K562 (cell line): ENCODE results near the gene WDR18. TPM values are rescaled to one million over a fixed set of nuclear protein-coding genes. Genes with fewer than 3 reads are reported as not detected.

Source experiments
- BRD4 ChIP-seq: fragments of 200-600 bp; sonication (generic); IDR thresholded peaks from 2 replicates; pipeline ENCODE4 v1.6.1; 2017; ENCODE audit warnings: inconsistent platforms
- CGGBP1 ChIP-seq: fragments of 250-450 bp; sonication (Bioruptor Pico); IDR thresholded peaks from 2 replicates; pipeline ENCODE4 v1.9.0; 2021; ENCODE audit warnings: mild to moderate bottlenecking
- COPS2 ChIP-seq: fragments of 450-650 bp; conservative IDR thresholded peaks from 2 replicates; pipeline ENCODE4 v1.6.1; 2016; ENCODE audit warnings: mild to moderate bottlenecking, moderate library complexity
- CTBP1 ChIP-seq: fragments of 450-650 bp; IDR thresholded peaks from 2 replicates; pipeline ENCODE4 v1.6.1; 2016; ENCODE audit warnings: borderline replicate concordance
- FOS ChIP-seq: IDR thresholded peaks from 3 replicates; pipeline ENCODE4 v1.6.1; 2011; ENCODE audit not compliant: insufficient read length; ENCODE audit errors: extremely low read depth
- FOXP4 ChIP-seq: sonication (generic); formaldehyde crosslinking; IDR thresholded peaks from 2 replicates; pipeline ENCODE4 v1.8.0; 2022; ENCODE audit warnings: mild to moderate bottlenecking, missing genetic modification reagents, borderline replicate concordance
- MAFF ChIP-seq: IDR thresholded peaks from 2 replicates; pipeline ENCODE4 v1.6.1; 2012; ENCODE audit warnings: low read length, improper control_type of control experiment
- NCOA4 ChIP-seq: fragments of 450-650 bp; IDR thresholded peaks from 2 replicates; pipeline ENCODE4 v1.6.1; 2018; ENCODE audit warnings: mild to moderate bottlenecking; ENCODE audit not compliant: partially characterized antibody
- PHTF2 ChIP-seq: fragments of 250-450 bp; sonication (Bioruptor Pico); IDR thresholded peaks from 2 replicates; pipeline ENCODE4 v1.5.0; 2021; ENCODE audit warnings: mild to moderate bottlenecking
- SRSF1 ChIP-seq: fragments of 200-400 bp; formaldehyde crosslinking; IDR thresholded peaks from 2 replicates; pipeline ENCODE4 v1.6.1; 2017; ENCODE audit warnings: mild to moderate bottlenecking, low read depth, low read length, moderate library complexity
- TOE1 ChIP-seq, 2 experiments: fragments of 450-650 bp in 1 of 2; sonication (generic) in 1 of 2; formaldehyde crosslinking in 1 of 2; IDR thresholded peaks; 2 replicates each; pipeline versions ENCODE4 v1.7.1 to v1.8.0; 2016 to 2022; ENCODE audit warnings: borderline replicate concordance in 2 of 2, mild to moderate bottlenecking in 2 of 2, antibody characterized with exemption in 1 of 2, inconsistent platforms in 1 of 2, low read depth in 1 of 2, missing genetic modification reagents in 1 of 2, moderate library complexity in 1 of 2
- ZNF133 ChIP-seq: fragments of 250-450 bp; sonication (Bioruptor Pico); IDR thresholded peaks from 2 replicates; pipeline ENCODE4 v1.4.0; 2020; ENCODE audit warnings: mild to moderate bottlenecking
- ZNF253 ChIP-seq: fragments of 250-450 bp; sonication (Bioruptor Pico); conservative IDR thresholded peaks from 2 replicates; pipeline ENCODE4 v1.6.1; 2021; ENCODE audit warnings: mild to moderate bottlenecking
- ZNF354B ChIP-seq: fragments of 250-450 bp; sonication (Bioruptor Pico); IDR thresholded peaks from 2 replicates; pipeline ENCODE4 v1.4.0; 2020
- ZNF830 ChIP-seq: fragments of 250-450 bp; sonication (Bioruptor Pico); IDR thresholded peaks from 2 replicates; pipeline ENCODE4 v1.5.0; 2021; ENCODE audit warnings: mild to moderate bottlenecking
- polyA plus RNA-seq, 8 experiments: library from polyadenylated mRNA; depleted of rRNA in 4 of 8; stranded (reverse) in 5 of 8; unstranded in 3 of 8; fragments of >200 nt; fragmentation: Nextera tagmentation in 2 of 8; fragmentation: Illumina TruSeq in 1 of 8; extraction: Ambion mirVana in 2 of 8; extraction: Trizol in 1 of 8; gene quantifications; 2 replicates each; pipeline versions ENCODE4 v1.2.1 to v1.2.3, GENCODE V29; 2011 to 2014; ENCODE audit warnings: inconsistent platforms in 1 of 8, missing spikeins in 1 of 8
- total RNA-seq, 7 experiments: library from RNA; depleted of rRNA in 6 of 7; stranded (reverse); fragments of >200 nt in 6 of 7; fragmentation: Illumina TruSeq in 2 of 7; extraction: Trizol in 2 of 7; gene quantifications; 2 replicates each; pipeline versions ENCODE4 v1.2.1 to v1.2.3, GENCODE V29; 2011 to 2021; ENCODE audit warnings: low replicate concordance in 1 of 7
- TF ChIP-seq, protein P1 (sequence below), 2 experiments: fragments of 450-650 bp; formaldehyde crosslinking in 1 of 2; IDR thresholded peaks; 2 replicates each; pipeline versions ENCODE4 v1.4.0 to v1.6.1; 2014 to 2020; ENCODE audit warnings: mild to moderate bottlenecking in 2 of 2, borderline replicate concordance in 1 of 2, low read depth in 1 of 2

WDR18 gene
- total and polyA plus RNA-seq, 9 of the 15 experiments (the other 6 are each of a cell fraction or from before 2014, with no cell fraction given) = 0.65 to 181 (median 30.1) TPM

GRCh38 chr19:1041835-1042685 is 57.9 kb downstream of the WDR18 start (continued):
- TF ChIP-seq, protein P1, sequence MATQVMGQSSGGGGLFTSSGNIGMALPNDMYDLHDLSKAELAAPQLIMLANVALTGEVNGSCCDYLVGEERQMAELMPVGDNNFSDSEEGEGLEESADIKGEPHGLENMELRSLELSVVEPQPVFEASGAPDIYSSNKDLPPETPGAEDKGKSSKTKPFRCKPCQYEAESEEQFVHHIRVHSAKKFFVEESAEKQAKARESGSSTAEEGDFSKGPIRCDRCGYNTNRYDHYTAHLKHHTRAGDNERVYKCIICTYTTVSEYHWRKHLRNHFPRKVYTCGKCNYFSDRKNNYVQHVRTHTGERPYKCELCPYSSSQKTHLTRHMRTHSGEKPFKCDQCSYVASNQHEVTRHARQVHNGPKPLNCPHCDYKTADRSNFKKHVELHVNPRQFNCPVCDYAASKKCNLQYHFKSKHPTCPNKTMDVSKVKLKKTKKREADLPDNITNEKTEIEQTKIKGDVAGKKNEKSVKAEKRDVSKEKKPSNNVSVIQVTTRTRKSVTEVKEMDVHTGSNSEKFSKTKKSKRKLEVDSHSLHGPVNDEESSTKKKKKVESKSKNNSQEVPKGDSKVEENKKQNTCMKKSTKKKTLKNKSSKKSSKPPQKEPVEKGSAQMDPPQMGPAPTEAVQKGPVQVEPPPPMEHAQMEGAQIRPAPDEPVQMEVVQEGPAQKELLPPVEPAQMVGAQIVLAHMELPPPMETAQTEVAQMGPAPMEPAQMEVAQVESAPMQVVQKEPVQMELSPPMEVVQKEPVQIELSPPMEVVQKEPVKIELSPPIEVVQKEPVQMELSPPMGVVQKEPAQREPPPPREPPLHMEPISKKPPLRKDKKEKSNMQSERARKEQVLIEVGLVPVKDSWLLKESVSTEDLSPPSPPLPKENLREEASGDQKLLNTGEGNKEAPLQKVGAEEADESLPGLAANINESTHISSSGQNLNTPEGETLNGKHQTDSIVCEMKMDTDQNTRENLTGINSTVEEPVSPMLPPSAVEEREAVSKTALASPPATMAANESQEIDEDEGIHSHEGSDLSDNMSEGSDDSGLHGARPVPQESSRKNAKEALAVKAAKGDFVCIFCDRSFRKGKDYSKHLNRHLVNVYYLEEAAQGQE (IDR thresholded peaks at IDR 0.05; ENCODE audit: borderline replicate concordance) = no peak
- TF ChIP-seq, protein P1 (CRISPR knock-in tag; IDR thresholded peaks at IDR 0.05; ENCODE audit: low read depth) = no peak
- TF ChIP-seq SRSF1 (no peak), ZNF830 (CRISPR knock-in tag) (no peak), FOS (no peak), MAFF (no peak), ZNF253 (CRISPR knock-in tag) (no peak), ZNF354B (CRISPR knock-in tag) (no peak), NCOA4 (peak; percentile 59), PHTF2 (no peak), CGGBP1 (CRISPR knock-in tag) (no peak), BRD4 (no peak), COPS2 (no peak), CTBP1 (peak; percentile 48), FOXP4 (CRISPR knock-in tag) (no peak), ZNF133 (no peak), TOE1 (IDR thresholded peaks at IDR 0.05; ENCODE audit: borderline replicate concordance) (peak; percentile 52; the same call in 1 of the 2 replicates), TOE1 (CRISPR knock-in tag; IDR thresholded peaks at IDR 0.05; ENCODE audit: borderline replicate concordance, low read depth) (no peak)
